Fibroblast of the conjunctiva (primary cell): Measurements from ENCODE around the gene CDC25B.
"Not testable (repeated sequence)": the region's sequence is repeated elsewhere in the genome, so short reads cannot be mapped to it uniquely, and the experiment has no call there.

Source experiments
- DNase-seq: peaks from one replicate; pipeline ENCODE4 v3.0.0-alpha.2; 2010; ENCODE audit warnings: low read depth

CDC25B gene

GRCh38 chr20:3785240-3786125 is 10.6 kb upstream of the CDC25B start:
- DNase-seq: no peak

DNA sequence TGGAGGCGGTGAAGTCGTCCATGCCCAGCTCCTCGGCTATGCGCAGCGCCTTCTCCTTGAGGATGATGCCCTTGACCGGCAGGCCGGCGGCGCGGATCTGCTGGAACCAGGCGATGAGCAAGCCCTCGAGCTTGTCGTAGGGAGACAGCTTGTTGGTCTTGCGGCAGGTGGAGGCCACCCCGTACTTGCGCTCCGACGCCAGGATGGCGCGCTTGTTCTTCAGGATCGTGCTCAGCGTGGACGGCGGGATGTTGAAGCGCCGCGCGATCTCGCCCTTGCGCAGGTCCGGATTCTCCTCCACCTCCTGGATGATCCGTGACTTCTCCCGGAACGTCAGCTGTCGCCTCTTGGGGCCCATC is 10.0 kb upstream of the CDC25B start:
- DNase-seq: no peak

DNA sequence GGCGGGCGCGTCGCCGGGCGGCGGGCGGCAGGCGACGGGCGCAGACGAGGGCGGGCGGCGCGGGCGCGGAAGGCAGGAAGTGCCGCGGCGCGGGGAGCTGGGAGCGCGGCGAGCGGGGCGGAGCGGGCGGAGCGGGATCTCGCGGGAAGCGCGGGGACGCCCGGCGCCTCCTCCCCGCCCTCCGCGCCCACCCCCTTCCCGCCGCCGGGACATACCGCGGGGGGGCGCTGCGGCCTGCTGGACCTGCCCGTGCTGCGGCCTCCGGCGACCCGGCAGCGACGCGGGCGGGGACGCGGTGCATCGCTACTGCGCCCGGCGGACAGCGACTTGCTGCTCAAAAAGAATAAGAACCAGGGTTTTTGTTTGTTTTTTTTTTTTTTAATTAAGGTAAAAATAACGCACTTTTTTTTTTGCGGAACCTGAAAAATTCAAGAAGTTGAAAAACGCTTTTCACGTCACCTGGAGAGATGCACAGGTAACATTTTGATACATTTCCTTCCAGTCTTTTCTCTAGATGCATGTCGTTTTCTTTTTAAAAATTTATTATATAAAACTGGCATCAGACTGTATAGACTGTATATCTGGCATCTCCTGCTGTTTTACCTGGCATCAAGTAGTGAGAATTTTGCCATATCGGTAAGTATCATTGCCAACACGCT is 9.3 kb upstream of the CDC25B start, which contains the start of gene CENPB:
TSS of gene CENPB (minus strand) at position 76 of the 659 bp plus-strand sequence. CDS start 257 bp downstream, outside the sequence.
- peak; percentile 53 for DNase-seq

DNA sequence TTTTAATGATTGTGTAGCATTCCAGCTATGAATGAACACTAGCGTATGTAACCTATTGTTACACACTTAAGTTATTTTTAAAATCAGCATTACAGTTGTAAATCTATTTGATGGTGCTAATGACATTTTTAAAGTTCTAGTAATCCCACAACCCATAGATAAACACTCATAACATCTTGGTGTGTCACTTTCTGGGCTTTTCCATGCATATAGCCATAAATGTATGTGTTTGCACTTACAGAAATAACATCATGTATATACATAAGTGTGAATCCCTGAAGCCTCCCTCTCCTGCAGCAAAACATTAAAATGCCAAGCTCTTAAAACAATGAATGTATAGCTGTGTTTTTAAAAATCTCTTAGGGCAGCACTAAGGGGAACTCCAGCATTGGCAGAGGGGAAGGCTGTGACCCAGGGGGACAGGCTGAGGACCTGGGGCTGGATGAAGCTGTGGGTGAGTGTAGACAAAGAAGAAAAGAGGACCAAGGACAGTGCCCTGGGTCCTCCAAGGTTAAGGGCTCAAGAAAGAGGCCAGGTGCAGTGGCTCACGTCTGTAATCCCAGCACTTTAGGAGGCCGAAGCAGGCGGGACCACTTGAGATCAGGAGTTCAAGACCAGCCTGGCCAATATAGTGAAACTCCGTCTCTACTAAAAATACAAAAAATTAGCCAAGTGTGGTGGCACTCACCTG is 8.6 kb upstream of the CDC25B start:
- DNase-seq: no peak

- DNase-seq: no peak
Measured at GRCh38 chr20:3788685-3789155, 7.4 kb upstream of the CDC25B start.

DNA sequence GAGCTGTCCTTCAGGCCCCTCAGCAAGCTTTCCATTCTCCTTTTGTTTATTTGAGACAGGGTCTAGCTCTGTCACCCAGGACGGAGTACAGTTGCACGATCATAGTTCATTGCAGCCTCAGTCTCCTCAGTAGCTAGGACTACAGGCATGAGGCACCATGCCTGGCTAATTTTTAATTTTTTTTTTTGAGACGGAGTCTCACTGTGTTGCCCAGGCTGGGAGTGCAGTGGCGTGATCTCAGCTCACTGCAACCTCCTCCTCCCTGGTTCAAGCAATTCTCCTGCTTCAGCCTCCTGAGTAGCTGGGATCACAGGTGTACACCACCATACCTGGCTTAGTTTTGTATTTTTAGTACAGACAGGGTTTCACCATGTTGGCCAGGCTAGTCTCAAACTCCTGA is 6.9 kb upstream of the CDC25B start:
- not testable (repeated sequence) for DNase-seq

GRCh38 chr20:3794168-3794567 is 1.9 kb upstream of the CDC25B start:
- not testable (repeated sequence) for DNase-seq

GRCh38 chr20:3794701-3795420 is 1.2 kb upstream of the CDC25B start:
- DNase-seq: no peak

GRCh38 chr20:3796477-3797225 is 541 bp downstream of the CDC25B start:
- DNase-seq: no peak

GRCh38 chr20:3797226-3797545 is 1.1 kb downstream of the CDC25B start:
- DNase-seq: no peak

DNA sequence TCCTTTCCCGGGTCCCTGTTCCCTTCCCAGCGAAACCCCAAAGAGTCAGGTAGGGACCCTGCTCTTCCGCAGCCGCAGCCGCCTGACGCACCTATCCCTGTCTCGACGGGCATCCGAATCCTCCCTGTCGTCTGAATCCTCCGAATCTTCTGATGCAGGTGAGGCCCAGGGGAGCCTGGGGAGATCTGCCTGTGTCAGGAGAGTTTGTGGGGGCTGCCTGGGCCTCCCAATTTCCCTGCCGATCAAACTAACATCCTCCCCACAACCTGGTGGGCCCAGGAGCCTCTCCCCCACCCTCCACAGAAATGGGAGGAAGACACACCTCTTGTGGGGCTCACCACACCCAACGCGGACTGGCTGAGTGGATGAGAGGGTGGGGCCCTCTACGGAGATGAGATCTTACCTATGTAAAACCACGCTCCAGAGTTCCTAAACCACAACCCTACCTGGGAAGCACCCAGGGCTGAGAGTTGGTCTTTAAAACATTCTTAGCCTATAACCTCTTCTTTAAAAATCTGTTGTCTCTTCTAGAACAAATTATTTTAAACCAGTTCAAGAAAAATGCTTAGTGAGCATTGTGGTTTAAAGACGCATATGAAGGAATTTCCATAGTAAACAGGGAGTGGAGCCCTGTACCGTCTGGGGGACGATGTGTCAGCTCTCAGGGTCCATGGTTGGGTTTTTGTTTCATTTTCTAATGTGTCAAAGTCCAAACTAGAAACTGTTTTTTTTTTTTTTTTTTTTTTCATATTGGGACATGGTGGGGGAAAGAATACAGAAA is 1.7 kb downstream of the CDC25B start:
- no peak for DNase-seq

- no peak for DNase-seq
Measured at GRCh38 chr20:3798373-3798768, 2.3 kb downstream of the CDC25B start.

DNA sequence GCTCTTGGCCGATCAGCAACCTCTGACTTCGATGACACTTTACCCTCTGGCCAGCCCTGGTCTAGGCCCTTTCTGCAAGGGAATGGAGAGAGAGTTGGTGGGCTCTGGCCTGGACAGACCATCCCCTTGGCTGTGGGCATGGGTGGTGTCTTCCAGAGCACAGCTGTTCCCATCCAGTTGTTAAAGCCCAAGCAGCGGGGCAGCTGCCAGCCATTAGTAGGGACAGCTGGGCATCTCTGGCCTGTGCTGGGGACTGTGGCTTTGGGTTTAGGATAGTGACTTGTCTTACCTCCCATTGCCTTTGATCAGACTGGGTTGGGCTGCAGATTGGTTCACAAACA is 2.8 kb downstream of the CDC25B start:
- DNase-seq: no peak

DNA sequence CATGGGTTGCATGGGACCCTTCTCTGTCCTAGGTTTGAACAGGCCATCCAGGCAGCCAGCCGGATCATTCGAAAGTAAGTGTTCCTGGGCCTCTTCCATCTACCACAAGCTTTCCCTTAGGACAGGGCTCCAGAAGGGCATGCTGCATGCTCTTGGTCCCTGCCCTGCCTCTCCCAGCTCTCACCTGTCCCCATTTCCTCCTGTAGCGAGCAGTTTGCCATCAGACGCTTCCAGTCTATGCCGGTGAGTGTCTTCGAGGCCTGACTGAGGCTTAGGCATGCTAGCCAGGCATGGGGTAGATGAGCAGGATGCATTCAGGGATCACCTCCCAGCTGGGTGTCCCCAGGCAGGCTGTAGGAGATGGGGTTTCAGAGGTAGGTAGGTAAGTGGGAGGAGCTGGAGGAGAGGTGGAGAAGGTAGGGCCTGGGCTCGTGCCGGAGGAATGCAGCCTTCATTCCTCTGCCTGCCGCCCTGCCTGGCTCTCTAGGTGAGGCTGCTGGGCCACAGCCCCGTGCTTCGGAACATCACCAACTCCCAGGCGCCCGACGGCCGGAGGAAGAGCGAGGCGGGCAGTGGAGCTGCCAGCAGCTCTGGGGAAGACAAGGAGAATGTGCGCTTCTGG is 4.3 kb downstream of the CDC25B start:
- DNase-seq: no peak

- DNase-seq: no peak
Measured at GRCh38 chr20:3800878-3801260, 4.8 kb downstream of the CDC25B start.

DNA sequence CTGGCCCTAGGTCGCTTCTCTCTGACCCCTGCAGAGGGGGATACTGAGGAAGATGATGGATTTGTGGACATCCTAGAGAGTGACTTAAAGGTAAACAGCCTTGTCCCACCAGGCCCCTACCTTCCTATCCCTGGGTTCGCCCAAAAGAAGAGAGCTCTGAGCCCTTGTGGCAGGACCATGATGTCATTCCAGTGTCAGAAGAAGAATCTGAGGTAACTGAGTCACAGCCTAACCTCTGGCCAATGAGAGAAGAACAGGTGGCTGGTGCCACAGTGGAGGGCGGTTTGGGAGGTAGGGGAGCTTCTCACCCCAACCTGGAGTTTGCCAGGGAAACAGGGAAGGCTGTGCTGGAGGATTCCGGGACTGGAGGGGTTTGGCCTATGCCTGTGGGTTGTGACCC is 5.2 kb downstream of the CDC25B start:
- DNase-seq: no peak

- DNase-seq: no peak
Measured at GRCh38 chr20:3801846-3802245, 5.7 kb downstream of the CDC25B start.

- DNase-seq: no peak
Measured at GRCh38 chr20:3802524-3803239, 6.6 kb downstream of the CDC25B start.

DNA sequence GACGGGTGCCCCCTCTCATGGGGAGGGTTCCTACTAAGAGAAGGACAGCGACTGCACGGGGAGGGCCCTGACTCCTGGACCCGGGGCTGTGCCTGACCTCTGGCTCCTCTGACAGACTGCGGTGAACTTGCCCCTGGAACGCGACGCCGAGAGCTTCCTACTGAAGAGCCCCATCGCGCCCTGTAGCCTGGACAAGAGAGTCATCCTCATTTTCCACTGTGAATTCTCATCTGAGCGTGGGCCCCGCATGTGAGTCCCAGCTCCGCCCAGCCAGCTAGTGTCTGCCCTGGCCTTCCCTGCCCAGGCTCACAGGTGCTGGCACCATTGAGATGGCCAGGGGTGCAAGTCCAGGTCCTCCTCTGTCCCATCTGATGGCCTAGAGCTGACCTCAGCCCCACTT is 7.2 kb downstream of the CDC25B start:
- DNase-seq: no peak

DNA sequence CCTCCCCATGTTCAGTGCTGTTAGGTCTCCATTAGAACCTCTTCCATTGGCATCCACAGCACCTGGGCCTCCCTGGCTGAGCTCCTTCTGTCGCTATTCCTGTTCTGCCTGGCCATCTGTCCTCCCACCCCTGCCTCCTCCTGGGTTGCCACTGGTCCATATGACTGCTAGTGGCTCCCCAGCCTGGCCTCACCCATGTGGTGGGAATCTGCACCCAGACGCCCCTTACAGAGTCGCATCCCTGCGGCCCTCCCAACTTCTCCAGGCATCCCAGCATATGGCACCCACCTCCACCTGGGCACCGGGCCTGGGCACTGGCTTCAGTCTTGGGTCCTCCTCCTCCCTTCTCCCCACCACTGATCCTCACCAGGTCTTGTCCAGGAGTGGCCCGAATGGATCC is 7.7 kb downstream of the CDC25B start:
- DNase-seq: no peak
